ENCODE results near the gene SLC25A6. TPM values are rescaled to one million over a fixed set of nuclear protein-coding genes. Genes with fewer than 3 reads are reported as not detected.
"Not testable (repeated sequence)": the region's sequence is repeated elsewhere in the genome, so short reads cannot be mapped to it uniquely, and the experiment has no call there.

SLC25A6 gene
- total RNA-seq, 1 donor from 2014 or later: 189 TPM

GRCh38 chrX:1389993-1390285, 2.0 kb downstream of the SLC25A6 start:
- no peak for DNase-seq (ENCODE audit: low read depth)

DNA sequence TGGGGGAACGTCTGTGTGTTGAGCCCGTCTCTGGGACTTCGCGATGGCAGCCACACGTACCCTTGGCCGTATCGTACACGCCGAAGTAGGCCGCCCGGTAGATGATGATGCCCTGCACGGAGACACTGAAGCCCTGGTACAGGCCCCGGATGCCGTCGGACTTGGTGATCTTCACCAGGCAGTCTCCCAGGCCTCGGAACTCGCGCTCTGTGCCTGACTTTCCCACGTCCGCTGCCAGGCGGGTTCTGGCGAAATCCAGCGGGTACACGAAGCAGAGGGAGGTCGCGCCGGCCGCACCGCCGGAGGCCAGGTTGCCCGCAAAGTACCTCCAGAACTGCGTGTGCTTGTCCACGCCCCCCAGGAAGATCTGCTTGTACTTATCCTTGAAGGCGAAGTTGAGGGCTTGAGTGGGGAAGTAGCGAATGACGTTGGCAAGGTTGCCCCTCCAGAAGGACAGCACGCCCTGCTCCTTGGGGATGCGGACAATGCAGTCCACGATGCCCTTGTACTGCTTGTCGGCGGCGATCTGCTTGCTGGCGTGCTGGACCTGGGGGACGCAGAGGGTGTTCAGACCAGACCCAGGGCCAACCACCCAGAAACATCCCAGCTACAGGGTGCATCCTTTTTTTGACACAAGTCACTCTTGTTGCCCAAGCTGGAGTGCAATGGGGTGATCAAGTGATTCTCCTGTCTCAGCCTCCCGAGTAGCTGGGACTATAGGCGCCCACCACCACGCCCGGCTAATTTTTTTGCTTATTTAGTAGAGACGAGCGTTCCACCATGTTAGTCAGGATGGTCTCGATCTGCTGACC, 2.5 kb downstream of the SLC25A6 start:
- no peak for DNase-seq (ENCODE audit: low read depth)

DNA sequence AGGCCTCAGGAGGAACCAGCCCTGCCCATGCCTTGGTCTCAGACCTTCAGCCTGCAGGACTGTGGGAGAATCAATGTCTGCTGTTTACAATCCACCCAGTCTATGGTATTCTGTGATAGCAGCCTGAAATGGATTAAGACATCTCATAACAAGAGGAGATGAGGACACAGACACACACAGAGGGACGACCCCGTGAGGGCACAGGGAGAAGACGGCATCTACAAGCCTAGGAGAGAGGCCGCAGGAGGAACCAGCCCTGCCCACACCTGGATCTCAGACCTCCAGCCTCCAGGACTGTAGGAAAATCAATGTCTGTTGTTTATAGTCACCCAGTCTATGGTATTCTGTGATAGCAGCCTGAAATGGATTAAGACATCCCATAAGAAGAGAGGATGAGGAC, 3.3 kb downstream of the SLC25A6 start:
- DNase-seq (ENCODE audit: low read depth): no peak

DNA sequence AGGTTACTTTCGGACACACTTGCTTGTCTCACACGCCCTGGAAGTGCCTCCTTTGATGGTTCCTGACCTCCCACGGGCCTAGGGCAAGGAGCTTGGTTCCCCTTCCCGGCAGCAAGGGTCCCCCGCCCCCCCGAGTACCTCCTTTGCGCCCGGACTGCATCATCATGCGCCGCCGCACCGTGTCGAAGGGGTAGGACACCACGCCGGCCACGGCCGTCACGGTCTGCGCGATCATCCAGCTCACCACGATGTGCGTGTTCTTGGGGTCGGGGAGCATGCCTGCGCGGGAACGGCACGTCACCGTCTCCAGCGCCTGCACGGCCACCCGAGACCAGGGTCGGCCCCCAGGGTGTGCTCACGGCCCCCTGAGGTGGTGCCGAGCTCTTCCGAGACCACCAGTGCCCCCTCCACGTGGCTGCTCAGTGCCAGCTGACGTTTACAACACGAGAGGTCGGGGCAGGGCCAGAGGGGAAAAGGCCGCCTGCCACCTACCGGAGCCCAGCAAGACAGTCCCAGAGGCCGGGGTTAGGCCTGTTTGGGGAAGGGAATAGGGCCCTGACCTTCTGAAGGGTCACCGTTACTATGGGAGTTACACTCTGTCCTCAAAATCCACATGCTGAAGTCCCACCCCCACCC, 4.7 kb downstream of the SLC25A6 start:
- DNase-seq (ENCODE audit: low read depth): no peak

- no peak for DNase-seq (ENCODE audit: low read depth)
These were observed 5.4 kb downstream of the SLC25A6 start for GRCh38 chrX:1386338-1387127.

- no peak for DNase-seq (ENCODE audit: low read depth)
These were observed 6.4 kb downstream of the SLC25A6 start for GRCh38 chrX:1385253-1386223.

- DNase-seq (ENCODE audit: low read depth): no peak
These were observed 7.2 kb downstream of the SLC25A6 start for GRCh38 chrX:1384658-1385252.

GRCh38 chrX:1380672-1381233, 11.2 kb downstream of the SLC25A6 start:
- DNase-seq (ENCODE audit: low read depth): no peak

DNA sequence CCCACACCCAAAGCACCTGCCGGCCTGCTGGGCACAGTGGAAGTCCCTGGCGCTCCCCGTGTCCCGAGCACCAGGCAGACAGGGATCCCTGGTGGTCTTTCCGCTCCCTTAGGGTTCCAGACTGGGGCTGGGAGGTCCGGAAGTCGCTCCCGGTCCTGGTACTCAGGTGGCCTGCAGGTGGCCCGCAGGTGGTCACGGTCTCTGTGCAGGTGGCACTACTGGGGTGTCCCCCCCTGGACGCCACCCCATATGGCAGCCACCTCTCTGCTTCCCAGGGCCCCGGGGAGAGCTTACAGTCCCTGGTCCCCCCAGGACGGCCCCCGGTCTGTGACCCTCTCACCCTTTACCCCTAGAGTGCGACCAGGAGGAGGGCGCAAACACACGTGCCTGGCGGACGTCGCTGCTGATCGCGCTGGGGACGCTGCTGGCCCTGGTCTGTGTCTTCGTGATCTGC, 13.6 kb downstream of the SLC25A6 start:
- no peak for DNase-seq (ENCODE audit: low read depth)

DNA sequence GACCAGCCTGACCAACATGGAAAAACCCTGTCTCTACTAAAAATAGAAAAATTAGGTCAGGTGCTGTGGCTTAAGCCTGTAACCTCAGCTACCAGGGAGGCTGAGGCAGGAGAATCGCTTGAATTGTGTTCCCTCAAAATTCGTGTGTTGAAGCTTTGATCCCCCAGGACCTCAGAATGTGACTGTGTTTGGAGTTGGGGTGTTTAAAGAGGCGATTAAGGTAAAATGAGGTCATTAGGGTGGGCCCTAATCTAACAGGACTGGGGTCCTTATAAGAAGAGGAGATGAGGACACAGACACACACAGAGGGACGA, 23.6 kb downstream of the SLC25A6 start:
- no peak for DNase-seq (ENCODE audit: low read depth)

DNA sequence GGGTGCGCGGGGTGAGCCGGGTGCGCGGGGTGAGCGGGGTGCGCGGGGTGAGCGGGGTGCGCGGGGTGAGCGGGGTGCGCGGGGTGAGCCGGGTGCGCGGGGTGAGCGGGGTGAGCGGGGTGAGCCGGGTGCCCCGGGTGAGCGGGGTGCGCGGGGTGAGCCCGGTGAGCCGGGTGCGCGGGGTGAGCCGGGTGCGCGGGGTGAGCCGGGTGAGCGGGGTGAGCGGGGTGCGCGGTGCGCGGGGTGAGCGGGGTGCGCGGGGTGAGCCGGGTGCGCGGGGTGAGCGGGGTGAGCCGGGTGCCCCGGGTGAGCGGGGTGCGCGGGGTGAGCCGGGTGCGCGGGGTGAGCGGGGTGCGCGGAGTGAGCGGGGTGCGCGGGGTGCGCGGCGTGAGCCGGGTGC, 25.6 kb downstream of the SLC25A6 start:
- not testable (repeated sequence) for DNase-seq (ENCODE audit: low read depth)

DNA sequence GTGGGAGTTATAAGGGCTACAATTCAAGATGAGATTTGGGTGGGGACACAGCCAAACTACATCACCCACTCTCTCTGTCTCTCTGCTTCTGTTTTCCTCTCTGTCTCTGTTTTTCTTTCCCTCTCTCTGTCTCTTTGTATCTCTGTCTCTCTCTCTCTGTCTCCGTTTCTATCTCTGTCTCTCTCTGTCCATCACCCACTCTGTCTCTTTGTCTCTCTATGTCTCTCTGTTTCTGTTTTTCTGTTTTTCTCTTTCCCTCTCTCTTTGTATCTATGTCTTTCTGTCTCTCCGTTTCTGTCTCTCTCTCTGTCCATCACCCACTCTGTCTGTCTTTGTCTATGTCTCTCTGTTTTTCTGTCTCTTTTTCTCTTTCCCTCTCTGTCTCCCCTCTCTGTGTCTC, 30.0 kb downstream of the SLC25A6 start:
- no peak for DNase-seq (ENCODE audit: low read depth)

GRCh38 chrX:1361275-1361674, 30.6 kb downstream of the SLC25A6 start:
- no peak for DNase-seq (ENCODE audit: low read depth)

GRCh38 chrX:1360171-1360570, 31.7 kb downstream of the SLC25A6 start:
- no peak for DNase-seq (ENCODE audit: low read depth)

GRCh38 chrX:1359477-1359873, 32.4 kb downstream of the SLC25A6 start:
- DNase-seq (ENCODE audit: low read depth): no peak

- DNase-seq (ENCODE audit: low read depth): no peak
These were observed 33.0 kb downstream of the SLC25A6 start for GRCh38 chrX:1358793-1359476.

DNA sequence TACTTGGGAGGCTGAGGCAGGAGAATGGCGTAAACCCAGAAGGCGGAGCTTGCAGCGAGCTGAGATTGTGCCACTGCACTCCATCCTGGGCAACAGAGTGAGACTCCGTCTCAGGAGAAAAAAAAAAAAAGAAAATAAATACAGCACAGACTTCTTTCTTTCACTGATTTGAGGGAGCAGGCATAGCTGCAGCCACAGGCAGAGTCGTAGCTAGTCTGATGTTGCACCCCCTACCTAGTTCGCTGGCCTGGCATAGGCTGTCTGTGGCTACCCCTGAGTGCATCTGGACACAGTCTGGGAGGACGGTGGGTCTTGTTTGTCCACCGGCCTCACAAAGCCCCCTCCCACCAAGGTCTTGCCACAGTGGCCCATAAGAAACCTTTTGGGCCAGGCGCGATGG, 33.9 kb downstream of the SLC25A6 start:
- DNase-seq (ENCODE audit: low read depth): no peak

DNA sequence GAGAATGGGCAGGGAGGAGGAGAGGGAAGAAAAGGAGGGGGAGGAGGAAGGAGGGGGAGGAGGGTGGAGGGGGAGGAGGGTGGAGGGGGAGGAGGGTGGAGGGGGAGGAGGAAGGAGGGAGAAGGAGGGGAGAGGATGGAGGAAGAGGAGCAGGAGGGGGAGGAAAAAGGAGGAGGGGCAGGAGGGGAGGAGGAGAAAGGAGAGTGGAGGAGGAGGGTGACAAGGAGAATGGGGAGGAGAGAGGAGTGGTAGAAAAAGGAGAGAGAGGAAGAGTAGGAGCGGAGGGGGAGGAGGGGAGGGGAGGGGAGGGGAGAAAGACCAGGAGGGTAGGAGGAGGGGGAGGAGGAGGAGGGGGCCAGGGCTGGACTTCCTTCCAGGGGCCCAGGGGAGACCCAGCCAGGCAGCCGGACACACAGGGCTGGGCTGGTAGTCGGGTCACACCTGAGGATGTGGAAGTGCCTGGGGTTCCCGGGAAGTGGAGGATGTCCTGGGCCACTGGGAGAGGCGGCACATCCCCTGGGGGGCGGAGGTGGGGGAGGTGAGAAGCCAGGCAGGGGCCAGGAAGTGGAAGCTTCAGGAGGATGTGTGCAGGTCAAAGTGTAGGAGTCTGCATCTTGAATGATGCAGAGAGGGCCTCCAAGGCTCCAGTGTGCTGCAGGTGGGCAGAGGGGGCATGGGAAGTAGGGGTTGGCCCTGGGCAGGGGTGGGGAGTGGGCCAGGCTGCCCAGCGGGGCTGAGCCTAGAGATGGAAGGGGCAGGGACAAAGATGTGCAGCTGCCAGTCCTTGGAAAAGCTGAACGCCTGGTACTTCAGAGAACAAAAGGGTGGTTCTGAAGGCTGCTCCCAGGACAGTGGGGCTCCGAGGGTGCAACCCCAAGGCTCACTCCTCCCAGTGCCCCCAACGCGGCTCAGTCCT, 36.5 kb downstream of the SLC25A6 start:
- no peak for DNase-seq (ENCODE audit: low read depth)

Data from renal cortical epithelial cell (primary cell).